Adrenal gland (tissue), 5 donors: ENCODE measurements around the gene HECW1.

ENCODE experiments used
- POLR2A ChIP-seq, 2 donors: fragments of 450-650 bp; IDR thresholded peaks; one replicate each; pipeline ENCODE4 v1.6.1; 2017; ENCODE audit warnings: antibody characterized with exemption in 2 of 2, mild to moderate bottlenecking in 2 of 2, moderate library complexity in 1 of 2
- TF ChIP-seq, protein P1 (sequence below), 6 experiments: fragments of 450-650 bp in 4 of 6; fragments of 200-600 bp in 2 of 6; sonication (generic) in 1 of 6; IDR thresholded peaks; 1 replicate in 5 of 6; 2 replicates in 1 of 6; pipeline versions ENCODE4 v1.5.1 to v1.8.0; 2016 to 2021; ENCODE audit warnings: antibody characterized with exemption in 6 of 6, mild to moderate bottlenecking in 2 of 6, moderate library complexity in 1 of 6
- donor health status: DM: no; HTN: no; CAD: no.

DNA sequence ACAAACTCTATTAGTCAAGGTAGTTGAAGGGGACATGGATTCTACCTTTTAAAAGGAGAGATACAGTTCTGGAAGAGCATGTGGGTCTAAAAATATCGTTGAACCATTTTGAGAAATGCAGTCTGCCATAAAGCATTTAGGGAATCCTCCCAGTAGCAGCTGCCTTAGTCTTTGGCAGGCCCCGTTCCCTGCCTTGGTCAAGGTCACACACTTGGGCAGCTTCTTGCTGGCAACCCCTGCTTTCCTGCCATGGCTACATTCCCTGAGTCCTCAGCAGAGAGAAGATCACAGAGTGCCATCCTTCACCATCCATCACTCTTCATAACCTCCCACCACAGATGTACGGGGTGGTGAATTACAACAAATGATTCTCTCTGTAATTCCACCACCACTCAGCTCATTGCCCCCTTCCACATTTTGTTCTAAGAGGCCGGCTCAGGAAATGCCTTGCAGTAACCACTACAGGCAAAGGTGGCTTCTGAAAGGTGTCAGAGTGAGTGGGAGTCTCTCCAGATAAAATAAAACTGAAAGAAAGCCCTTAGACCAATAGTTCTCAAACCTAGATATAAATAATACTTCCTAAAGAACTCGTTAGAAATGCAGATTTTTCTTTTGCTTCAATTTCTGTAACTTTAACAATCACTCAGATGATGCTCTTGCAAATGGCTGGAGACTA lies 349.0 kb downstream of the HECW1 start:
- TF ChIP-seq, protein P1, sequence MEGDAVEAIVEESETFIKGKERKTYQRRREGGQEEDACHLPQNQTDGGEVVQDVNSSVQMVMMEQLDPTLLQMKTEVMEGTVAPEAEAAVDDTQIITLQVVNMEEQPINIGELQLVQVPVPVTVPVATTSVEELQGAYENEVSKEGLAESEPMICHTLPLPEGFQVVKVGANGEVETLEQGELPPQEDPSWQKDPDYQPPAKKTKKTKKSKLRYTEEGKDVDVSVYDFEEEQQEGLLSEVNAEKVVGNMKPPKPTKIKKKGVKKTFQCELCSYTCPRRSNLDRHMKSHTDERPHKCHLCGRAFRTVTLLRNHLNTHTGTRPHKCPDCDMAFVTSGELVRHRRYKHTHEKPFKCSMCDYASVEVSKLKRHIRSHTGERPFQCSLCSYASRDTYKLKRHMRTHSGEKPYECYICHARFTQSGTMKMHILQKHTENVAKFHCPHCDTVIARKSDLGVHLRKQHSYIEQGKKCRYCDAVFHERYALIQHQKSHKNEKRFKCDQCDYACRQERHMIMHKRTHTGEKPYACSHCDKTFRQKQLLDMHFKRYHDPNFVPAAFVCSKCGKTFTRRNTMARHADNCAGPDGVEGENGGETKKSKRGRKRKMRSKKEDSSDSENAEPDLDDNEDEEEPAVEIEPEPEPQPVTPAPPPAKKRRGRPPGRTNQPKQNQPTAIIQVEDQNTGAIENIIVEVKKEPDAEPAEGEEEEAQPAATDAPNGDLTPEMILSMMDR (IDR thresholded peaks at IDR 0.05), result no peak
- TF ChIP-seq POLR2A (IDR thresholded peaks at IDR 0.05), result no peak
